ENCODE measurements around the gene SRGAP1.

Gene SRGAP1

DNA sequence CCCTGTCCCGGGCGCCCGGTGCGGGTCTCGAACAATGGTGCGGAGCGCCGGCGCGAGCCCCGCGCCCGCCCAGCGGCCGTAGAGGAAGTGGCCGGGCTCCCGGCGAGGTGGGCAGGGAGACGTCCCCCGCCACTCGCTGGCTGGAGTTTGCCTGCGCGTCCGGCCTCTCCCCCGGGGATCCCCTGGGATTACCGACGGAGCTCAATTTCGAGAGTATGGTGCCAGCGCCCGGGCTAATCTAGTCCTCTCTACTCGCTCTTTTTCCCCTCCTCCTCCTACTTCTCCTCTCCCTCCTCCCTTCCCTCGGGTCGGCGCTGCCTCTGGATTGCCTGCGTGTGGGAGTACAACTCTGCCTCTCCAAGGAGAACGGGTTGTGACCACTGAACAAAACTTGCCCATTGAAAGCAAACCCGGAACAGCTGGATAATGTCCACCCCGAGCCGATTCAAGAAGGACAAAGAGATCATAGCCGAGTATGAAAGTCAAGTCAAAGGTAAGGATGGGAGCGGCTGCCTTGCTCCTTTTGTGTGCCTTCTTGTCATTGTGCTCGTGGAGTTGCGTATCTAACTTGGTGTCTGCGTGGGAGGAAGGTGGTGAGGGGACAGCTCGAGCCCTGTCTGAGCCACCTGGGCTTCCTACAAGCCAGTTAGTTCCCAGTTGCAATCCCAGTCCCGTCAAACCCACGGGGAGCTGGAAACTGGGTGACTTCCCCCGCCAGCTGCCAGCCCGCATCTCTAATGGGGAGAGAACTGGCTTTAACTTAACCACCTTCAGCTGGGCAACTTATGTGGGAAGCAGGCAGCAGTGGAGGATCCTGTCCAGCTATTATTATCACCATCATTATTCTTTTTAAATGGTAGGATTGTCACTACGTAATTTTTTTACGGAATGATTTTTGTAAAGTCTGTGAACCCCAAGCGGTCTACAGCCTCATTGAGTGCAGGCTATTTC lies at the start of gene SRGAP1:
SRGAP1 (plus strand) TSS at position 310 of the 951 bp plus-strand sequence; CDS start at position 427, 117 bp downstream.
- no peaks in the 10 kb centered on the region for H3K36me3 ChIP-seq (ENCODE audit: control insufficient read depth, low read depth, low read length)
- H3K4me1 ChIP-seq (ENCODE audit: control insufficient read depth, low read depth, low read length), result peaks cover 7% of the 10 kb centered on the region
- peaks cover 16% of the 10 kb centered on the region for H3K27me3 ChIP-seq (ENCODE audit: control insufficient read depth, insufficient read depth, low read length)
- H3K4me3 ChIP-seq (ENCODE audit: low read length), result peak within 1 kb of the TSS; percentile 81
- H3K9me3 ChIP-seq (ENCODE audit: control insufficient read depth, low read depth, low read length), result no peaks in the 10 kb centered on the region
- no peak within 1 kb of the TSS for H3K27ac ChIP-seq (ENCODE audit: low read length)
- H3K9ac ChIP-seq (ENCODE audit: low read length), result peak within 1 kb of the TSS; percentile 63

DNA sequence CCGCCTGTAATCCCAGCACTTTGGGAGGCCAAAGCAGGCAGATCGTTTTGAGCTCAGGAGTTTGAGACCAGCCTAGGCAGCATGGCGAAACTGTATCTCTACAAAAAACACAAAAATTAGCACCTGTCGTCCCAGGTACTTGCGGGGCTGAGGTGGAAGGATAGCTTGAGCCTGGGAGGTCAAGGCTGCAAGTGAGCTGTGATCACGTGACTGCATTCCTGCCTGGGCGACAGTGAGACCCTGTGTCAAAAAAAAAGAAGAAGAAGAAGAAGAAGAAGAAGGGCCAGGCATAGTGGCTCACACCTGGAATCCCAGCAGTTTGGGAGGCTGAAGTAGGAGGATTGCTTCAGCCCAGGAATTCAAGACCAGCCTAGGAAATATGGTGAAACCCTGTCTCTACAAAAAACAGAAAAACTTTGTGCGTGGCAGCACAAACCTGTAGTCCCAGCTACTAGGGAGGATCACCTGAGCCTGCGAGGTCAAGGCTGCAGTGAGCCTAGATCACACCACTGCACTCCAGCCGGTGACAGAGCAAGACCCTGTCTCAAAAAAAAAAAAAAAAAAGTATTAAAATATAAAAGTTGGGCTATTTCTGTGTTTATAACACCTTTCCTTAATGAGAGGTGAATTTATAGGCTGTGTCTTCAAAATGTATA lies 49.3 kb upstream of the SRGAP1 start:
- Histone ChIP-seq H3K9ac (ENCODE audit: low read length) (no peak overlapping the region), H3K27me3 (ENCODE audit: control insufficient read depth, insufficient read depth, low read length) (no peaks in the 10 kb centered on the region), H3K27ac (ENCODE audit: low read length) (no peak overlapping the region), H3K36me3 (ENCODE audit: control insufficient read depth, low read depth, low read length) (peaks cover 7% of the 10 kb centered on the region), H3K4me3 (ENCODE audit: low read length) (no peak overlapping the region), H3K9me3 (ENCODE audit: control insufficient read depth, low read depth, low read length) (no peaks in the 10 kb centered on the region), H3K4me1 (ENCODE audit: control insufficient read depth, low read depth, low read length) (peaks cover 3% of the 10 kb centered on the region)

DNA sequence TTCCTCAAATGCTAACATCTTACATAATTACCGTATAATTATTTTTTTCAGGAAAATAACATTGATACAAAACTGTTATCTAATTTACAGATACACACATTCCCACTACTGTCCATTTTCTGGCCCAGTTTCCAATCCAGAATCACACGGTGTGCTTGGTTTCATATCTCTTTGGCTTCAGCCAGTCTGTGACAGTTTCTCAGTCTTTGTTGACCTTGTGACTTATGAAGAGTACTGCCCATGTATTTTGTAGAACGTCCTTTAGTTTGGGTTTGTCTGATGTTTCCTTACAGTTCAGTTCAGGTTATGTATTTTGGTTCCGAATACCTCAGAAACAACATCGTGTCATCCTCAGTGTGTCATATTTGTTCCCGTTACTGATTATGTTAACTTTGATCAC lies 48.6 kb upstream of the SRGAP1 start:
- Histone ChIP-seq H3K27me3 (ENCODE audit: control insufficient read depth, insufficient read depth, low read length) (no peaks in the 10 kb centered on the region), H3K4me3 (ENCODE audit: low read length) (no peak overlapping the region), H3K9me3 (ENCODE audit: control insufficient read depth, low read depth, low read length) (no peaks in the 10 kb centered on the region), H3K9ac (ENCODE audit: low read length) (no peak overlapping the region), H3K27ac (ENCODE audit: low read length) (no peak overlapping the region), H3K36me3 (ENCODE audit: control insufficient read depth, low read depth, low read length) (no peaks in the 10 kb centered on the region), H3K4me1 (ENCODE audit: control insufficient read depth, low read depth, low read length) (peaks cover 3% of the 10 kb centered on the region)

DNA sequence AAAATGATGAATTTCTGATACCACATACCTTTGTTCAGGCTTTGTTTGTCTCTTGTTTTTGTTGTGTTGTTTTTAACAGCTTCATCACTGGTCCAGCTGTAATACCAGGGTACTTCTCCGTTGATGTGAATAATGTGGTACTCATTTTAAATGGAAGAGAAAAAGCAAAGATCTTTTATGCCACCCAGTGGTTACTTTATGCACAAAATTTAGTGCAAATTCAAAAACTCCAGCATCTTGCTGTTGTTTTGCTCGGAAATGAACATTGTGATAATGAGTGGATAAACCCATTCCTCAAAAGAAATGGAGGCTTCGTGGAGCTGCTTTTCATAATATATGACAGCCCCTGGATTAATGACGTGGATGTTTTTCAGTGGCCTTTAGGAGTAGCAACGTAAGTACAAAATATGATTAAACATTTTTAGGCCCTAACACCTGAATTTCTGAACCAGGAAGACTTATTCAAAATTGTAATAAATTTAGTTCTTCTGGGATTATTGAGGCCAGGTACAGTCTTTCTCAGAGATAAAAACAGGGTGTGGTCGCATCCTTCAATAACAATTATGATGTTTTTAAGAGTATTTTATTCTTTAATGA lies 42.4 kb upstream of the SRGAP1 start:
- Histone ChIP-seq H3K27ac (ENCODE audit: low read length) (no peak overlapping the region), H3K4me1 (ENCODE audit: control insufficient read depth, low read depth, low read length) (no peaks in the 10 kb centered on the region), H3K9me3 (ENCODE audit: control insufficient read depth, low read depth, low read length) (no peaks in the 10 kb centered on the region), H3K36me3 (ENCODE audit: control insufficient read depth, low read depth, low read length) (no peaks in the 10 kb centered on the region), H3K27me3 (ENCODE audit: control insufficient read depth, insufficient read depth, low read length) (no peaks in the 10 kb centered on the region), H3K9ac (ENCODE audit: low read length) (no peak overlapping the region), H3K4me3 (ENCODE audit: low read length) (no peak overlapping the region)

DNA sequence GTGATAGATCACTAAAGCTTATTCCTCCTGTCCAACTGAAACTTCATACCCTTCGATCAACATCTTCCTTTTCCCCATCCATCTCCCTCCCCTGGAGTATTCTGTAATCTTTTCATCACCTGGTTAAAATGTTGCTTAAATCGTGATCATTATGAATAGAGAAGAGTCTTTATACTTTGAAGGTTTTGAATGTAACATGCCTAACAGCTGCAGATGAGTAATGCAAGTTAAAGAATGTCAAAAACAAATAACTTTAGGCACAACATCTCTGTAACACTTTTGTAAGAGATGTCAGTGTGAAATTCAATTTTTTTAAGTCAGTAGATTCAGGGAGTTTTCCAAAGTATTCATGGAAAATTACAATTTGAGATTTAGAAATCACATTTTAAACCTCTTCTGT lies 39.8 kb upstream of the SRGAP1 start:
- H3K4me3 ChIP-seq (ENCODE audit: low read length), result no peak overlapping the region
- H3K27me3 ChIP-seq (ENCODE audit: control insufficient read depth, insufficient read depth, low read length), result no peaks in the 10 kb centered on the region
- H3K36me3 ChIP-seq (ENCODE audit: control insufficient read depth, low read depth, low read length), result peaks cover 3% of the 10 kb centered on the region
- no peaks in the 10 kb centered on the region for H3K4me1 ChIP-seq (ENCODE audit: control insufficient read depth, low read depth, low read length)
- no peak overlapping the region for H3K9ac ChIP-seq (ENCODE audit: low read length)
- no peaks in the 10 kb centered on the region for H3K9me3 ChIP-seq (ENCODE audit: control insufficient read depth, low read depth, low read length)
- no peak overlapping the region for H3K27ac ChIP-seq (ENCODE audit: low read length)

DNA sequence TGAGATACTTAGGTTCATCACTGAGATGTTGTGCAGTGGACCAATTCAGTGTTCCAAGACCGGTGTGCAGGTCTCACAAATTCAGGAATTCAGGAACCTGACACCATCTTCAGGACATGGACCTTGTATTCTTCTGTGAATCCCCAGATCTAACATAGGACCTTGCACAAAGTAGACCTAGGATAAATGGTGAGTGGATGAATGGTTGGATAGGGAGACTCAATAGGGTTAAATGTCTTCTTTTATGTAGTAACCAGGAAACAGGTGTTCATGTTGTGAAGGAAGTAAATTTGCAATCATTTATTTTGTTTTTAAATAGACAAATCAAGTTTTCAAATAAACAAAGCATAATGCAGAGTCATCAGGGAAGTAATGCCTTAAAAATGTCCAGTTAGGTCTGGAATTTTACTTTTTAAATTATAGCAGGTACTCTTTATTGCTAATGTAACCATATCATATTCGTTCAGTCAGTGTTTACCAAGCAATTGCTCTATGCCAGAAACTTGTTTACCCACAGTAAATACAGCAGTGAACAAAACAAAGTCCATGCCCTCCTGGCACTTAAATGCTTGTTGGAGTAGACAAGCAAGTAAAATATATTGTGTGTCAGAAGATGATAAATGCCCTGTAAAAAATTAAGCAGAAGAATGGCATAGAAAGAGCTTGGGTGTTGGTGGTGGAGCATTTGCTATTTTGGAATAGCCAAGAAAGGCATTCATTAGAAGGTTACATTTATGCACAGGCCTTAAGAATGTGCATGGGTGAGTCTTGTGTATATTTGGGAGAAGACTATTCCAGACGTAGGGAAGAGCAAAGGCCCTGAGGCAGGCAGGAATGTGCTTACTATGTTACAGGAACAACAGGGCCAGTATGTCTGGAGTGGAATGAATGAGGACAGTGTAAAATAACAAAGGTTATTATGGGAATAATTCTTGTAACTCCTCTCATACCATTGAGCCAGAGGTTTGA lies 38.5 kb upstream of the SRGAP1 start:
- Histone ChIP-seq H3K4me3 (ENCODE audit: low read length) (no peak overlapping the region), H3K27ac (ENCODE audit: low read length) (no peak overlapping the region), H3K4me1 (ENCODE audit: control insufficient read depth, low read depth, low read length) (no peaks in the 10 kb centered on the region), H3K9me3 (ENCODE audit: control insufficient read depth, low read depth, low read length) (no peaks in the 10 kb centered on the region), H3K9ac (ENCODE audit: low read length) (no peak overlapping the region), H3K36me3 (ENCODE audit: control insufficient read depth, low read depth, low read length) (peaks cover 3% of the 10 kb centered on the region), H3K27me3 (ENCODE audit: control insufficient read depth, insufficient read depth, low read length) (no peaks in the 10 kb centered on the region)

DNA sequence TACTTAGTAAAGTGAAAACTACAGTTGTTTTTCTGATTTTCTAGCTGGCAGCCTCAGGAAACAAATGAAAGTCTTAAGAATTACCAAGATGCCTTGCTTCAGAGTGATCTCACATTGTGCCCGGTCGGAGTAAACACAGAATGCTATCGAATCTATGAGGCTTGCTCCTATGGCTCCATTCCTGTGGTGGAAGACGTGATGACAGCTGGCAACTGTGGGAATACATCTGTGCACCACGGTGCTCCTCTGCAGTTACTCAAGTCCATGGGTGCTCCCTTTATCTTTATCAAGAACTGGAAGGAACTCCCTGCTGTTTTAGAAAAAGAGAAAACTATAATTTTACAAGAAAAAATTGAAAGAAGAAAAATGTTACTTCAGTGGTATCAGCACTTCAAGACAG lies 35.9 kb upstream of the SRGAP1 start:
- Histone ChIP-seq H3K4me3 (ENCODE audit: low read length) (no peak overlapping the region), H3K9ac (ENCODE audit: low read length) (no peak overlapping the region), H3K36me3 (ENCODE audit: control insufficient read depth, low read depth, low read length) (peaks cover 3% of the 10 kb centered on the region), H3K9me3 (ENCODE audit: control insufficient read depth, low read depth, low read length) (no peaks in the 10 kb centered on the region), H3K4me1 (ENCODE audit: control insufficient read depth, low read depth, low read length) (no peaks in the 10 kb centered on the region), H3K27me3 (ENCODE audit: control insufficient read depth, insufficient read depth, low read length) (no peaks in the 10 kb centered on the region), H3K27ac (ENCODE audit: low read length) (no peak overlapping the region)

DNA sequence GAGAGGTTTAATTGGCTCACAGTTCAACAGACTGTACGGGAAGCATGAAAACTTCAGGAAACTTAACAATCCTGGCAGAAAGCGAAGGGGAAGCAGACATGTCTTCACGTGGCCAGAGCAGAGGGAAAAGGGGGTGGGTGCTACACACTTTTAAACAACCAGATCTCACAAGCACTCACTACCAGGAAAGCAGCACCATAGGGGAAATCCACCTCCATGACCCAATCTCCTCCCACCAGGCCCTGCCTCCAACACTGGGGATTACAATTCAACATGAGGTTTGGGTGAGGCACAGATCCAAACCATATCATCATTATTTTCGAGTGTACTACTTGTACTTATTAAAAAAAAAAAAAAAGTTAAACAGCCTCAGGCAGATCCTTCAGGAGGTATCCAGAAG lies 34.9 kb upstream of the SRGAP1 start:
- Histone ChIP-seq H3K9me3 (ENCODE audit: control insufficient read depth, low read depth, low read length) (no peaks in the 10 kb centered on the region), H3K27ac (ENCODE audit: low read length) (no peak overlapping the region), H3K36me3 (ENCODE audit: control insufficient read depth, low read depth, low read length) (peaks cover 3% of the 10 kb centered on the region), H3K27me3 (ENCODE audit: control insufficient read depth, insufficient read depth, low read length) (no peaks in the 10 kb centered on the region), H3K4me1 (ENCODE audit: control insufficient read depth, low read depth, low read length) (no peaks in the 10 kb centered on the region), H3K4me3 (ENCODE audit: low read length) (no peak overlapping the region), H3K9ac (ENCODE audit: low read length) (no peak overlapping the region)

DNA sequence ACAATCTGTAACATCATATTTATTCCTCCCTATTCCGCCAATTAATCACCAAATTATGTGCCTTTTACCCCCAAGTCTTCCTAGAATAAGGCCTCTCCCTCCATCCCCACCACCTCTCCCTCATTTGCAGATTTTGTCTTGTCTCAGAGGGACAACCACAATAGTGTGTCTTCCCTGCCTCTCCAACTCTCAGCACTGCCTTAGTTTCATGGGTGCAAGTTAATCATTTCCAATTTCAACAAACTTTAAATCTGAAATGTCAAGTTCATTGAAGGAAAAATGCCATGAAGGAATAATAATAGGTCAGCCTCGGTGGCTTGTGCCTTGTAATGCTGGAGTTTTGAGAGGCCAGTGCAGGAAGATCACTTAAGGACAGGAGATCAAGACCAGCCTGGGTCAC lies 33.2 kb upstream of the SRGAP1 start:
- no peaks in the 10 kb centered on the region for H3K4me1 ChIP-seq (ENCODE audit: control insufficient read depth, low read depth, low read length)
- H3K4me3 ChIP-seq (ENCODE audit: low read length), result no peak overlapping the region
- H3K9me3 ChIP-seq (ENCODE audit: control insufficient read depth, low read depth, low read length), result no peaks in the 10 kb centered on the region
- no peak overlapping the region for H3K27ac ChIP-seq (ENCODE audit: low read length)
- H3K9ac ChIP-seq (ENCODE audit: low read length), result no peak overlapping the region
- no peaks in the 10 kb centered on the region for H3K27me3 ChIP-seq (ENCODE audit: control insufficient read depth, insufficient read depth, low read length)
- peaks cover 3% of the 10 kb centered on the region for H3K36me3 ChIP-seq (ENCODE audit: control insufficient read depth, low read depth, low read length)

DNA sequence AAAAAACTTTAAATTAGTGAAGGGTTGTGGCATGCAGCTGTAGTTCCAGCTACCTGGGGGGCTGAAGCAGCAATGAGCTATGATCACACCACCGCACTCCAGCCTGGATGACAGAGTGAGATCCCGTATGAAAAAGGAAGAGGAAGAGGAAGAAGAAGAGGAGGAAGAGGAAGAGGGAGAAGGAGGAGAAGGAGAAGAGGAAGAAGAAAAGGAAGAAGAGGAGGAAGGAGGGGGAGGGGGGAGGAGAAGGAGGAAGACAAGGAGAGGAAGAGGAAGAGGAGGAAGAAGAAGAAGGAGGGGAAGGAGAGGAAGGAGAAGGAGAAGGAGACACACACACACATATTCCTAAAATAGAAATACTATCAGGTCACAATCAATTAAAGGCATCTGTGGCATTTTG lies 32.7 kb upstream of the SRGAP1 start:
- Histone ChIP-seq H3K36me3 (ENCODE audit: control insufficient read depth, low read depth, low read length) (peaks cover 3% of the 10 kb centered on the region), H3K27me3 (ENCODE audit: control insufficient read depth, insufficient read depth, low read length) (no peaks in the 10 kb centered on the region), H3K9me3 (ENCODE audit: control insufficient read depth, low read depth, low read length) (no peaks in the 10 kb centered on the region)

More for the DNA sequence above, 32.7 kb upstream of the SRGAP1 start:
- Histone ChIP-seq H3K4me3 (ENCODE audit: low read length) (no peak overlapping the region), H3K9ac (ENCODE audit: low read length) (no peak overlapping the region), H3K4me1 (ENCODE audit: control insufficient read depth, low read depth, low read length) (no peaks in the 10 kb centered on the region), H3K27ac (ENCODE audit: low read length) (no peak overlapping the region)
